ENCODE measurements around the gene METTL14. TPM values are rescaled to one million over a fixed set of nuclear protein-coding genes. Genes with fewer than 3 reads are reported as not detected.

The METTL14 gene
- total RNA-seq, 1 donor from 2014 or later: 28.1 TPM

DNA sequence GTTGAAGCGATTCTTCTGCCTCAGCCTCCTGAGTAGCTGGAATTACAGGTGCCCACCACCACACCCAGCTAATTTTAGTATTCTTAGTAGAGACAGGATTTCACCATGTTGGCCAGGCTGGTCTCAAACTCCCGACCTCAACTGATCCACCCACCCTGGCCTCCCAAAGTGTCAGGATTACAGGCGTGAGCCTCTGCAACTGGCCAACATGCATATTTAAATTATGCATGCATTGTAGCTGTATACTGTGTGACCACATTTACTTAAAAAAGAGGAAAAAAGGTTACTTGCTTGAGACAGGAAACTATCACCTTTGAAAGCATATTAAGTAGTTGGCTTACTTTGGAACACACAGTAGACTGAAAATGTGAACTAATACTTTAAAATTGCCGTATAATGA is 29.5 kb downstream of the METTL14 start:
- H3K27ac ChIP-seq (replicated peaks): no peak overlapping the region
- H3K9me3 ChIP-seq (replicated peaks): no peaks in the 10 kb centered on the region
- no peaks in the 10 kb centered on the region for H3K4me1 ChIP-seq
- intact Hi-C loops (cut with micrococcal nuclease): no loop called here
- H3K27me3 ChIP-seq (ENCODE audit: low read depth): no peaks in the 10 kb centered on the region
- DNase-seq: no peak
- TF ChIP-seq, protein P1, sequence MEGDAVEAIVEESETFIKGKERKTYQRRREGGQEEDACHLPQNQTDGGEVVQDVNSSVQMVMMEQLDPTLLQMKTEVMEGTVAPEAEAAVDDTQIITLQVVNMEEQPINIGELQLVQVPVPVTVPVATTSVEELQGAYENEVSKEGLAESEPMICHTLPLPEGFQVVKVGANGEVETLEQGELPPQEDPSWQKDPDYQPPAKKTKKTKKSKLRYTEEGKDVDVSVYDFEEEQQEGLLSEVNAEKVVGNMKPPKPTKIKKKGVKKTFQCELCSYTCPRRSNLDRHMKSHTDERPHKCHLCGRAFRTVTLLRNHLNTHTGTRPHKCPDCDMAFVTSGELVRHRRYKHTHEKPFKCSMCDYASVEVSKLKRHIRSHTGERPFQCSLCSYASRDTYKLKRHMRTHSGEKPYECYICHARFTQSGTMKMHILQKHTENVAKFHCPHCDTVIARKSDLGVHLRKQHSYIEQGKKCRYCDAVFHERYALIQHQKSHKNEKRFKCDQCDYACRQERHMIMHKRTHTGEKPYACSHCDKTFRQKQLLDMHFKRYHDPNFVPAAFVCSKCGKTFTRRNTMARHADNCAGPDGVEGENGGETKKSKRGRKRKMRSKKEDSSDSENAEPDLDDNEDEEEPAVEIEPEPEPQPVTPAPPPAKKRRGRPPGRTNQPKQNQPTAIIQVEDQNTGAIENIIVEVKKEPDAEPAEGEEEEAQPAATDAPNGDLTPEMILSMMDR (IDR thresholded peaks at IDR 0.05; ENCODE audit: borderline replicate concordance): no peak
- H3K36me3 ChIP-seq: peaks cover 42% of the 10 kb centered on the region
- no peak overlapping the region for H3K4me3 ChIP-seq

DNA sequence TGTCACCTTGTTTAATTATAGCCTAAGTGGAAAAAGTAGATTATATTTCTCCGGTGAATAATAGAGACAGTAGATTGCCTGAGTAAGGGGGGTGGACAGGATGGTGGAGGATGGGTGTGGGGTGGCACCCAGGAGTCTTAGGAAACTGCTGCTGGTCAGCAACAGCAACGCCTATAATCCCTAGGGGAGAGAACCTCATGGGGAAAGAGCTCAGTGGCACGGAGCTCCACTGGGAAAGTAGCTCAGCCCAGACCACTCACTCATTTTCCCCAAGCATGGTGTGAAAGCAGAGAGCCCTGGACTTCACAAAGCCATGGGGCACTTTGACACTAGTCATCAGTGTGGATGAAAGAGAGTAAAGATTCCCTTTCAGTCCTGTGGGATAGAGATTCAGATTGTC is 31.1 kb downstream of the METTL14 start:
- H3K36me3 ChIP-seq: peaks cover 33% of the 10 kb centered on the region
- intact Hi-C loops (cut with micrococcal nuclease): no loop called here

DNA sequence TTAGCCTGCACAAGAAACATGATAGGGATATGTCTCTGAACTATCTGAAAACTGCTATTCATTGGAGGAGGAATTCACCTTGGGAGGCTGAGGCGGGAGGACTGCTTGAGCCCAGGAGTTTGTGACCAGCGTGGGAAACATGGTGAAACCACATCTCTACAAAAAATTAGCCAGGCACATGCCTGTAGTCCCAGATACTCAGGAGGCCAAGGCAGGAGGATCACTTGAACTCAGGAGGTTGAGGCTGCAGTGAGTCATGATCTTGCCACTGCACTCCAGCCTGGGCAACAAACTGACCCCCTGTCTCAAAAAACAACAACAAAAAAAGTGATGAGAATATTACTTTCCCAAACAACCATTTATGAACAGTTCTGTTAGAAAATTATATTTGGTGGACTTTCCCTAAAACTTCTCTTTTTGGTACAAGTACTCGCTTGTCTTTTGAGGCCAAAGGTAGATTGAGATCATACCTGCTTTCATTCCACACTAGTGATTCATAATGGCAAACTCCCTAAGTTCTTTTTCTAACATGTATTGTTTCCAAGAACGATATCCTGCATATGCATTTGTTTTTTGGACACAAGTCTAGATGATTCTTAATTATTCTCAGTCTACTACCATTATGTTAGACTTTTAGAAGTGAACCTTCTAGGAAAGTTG is 33.4 kb downstream of the METTL14 start:
- Histone ChIP-seq H3K27ac (replicated peaks) (no peak overlapping the region), H3K4me1 (no peaks in the 10 kb centered on the region), H3K36me3 (peaks cover 41% of the 10 kb centered on the region), H3K9me3 (replicated peaks) (no peaks in the 10 kb centered on the region), H3K27me3 (ENCODE audit: low read depth) (no peaks in the 10 kb centered on the region), H3K4me3 (no peak overlapping the region)
- TF ChIP-seq, protein P1 (IDR thresholded peaks at IDR 0.05; ENCODE audit: borderline replicate concordance): no peak
- intact Hi-C loops (cut with micrococcal nuclease): no loop called here
- DNase-seq: no peak

More for the DNA sequence above, 31.1 kb downstream of the METTL14 start:
- Histone ChIP-seq H3K4me1 (no peaks in the 10 kb centered on the region), H3K27ac (replicated peaks) (no peak overlapping the region), H3K27me3 (ENCODE audit: low read depth) (no peaks in the 10 kb centered on the region), H3K4me3 (no peak overlapping the region), H3K9me3 (replicated peaks) (no peaks in the 10 kb centered on the region)
- TF ChIP-seq, protein P1 (IDR thresholded peaks at IDR 0.05; ENCODE audit: borderline replicate concordance): no peak
- no peak for DNase-seq

DNA sequence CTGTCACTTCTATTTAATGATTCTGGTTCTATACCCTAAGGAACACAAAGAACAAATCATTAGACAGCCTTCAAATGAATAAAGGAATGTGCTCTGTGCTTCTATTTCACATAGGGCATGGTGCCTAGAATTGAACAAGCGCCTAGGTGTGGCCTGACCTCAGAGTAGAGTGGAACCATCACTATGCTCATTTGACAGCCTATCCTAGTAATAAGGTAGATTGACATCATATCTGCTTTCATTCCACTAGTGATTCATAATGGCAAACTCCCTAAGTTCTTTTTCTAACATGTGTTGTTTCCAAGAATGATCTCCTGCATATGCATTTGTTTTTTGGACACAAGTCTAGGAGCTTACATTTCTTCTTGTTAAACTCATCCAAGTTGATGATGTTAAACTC is 36.6 kb downstream of the METTL14 start:
- Histone ChIP-seq H3K4me1 (no peaks in the 10 kb centered on the region), H3K27me3 (ENCODE audit: low read depth) (no peaks in the 10 kb centered on the region), H3K27ac (replicated peaks) (no peak overlapping the region), H3K9me3 (replicated peaks) (no peaks in the 10 kb centered on the region), H3K4me3 (no peak overlapping the region), H3K36me3 (peaks cover 64% of the 10 kb centered on the region)
- no peak for DNase-seq
- intact Hi-C loops (cut with micrococcal nuclease): no loop called here
- TF ChIP-seq, protein P1 (IDR thresholded peaks at IDR 0.05; ENCODE audit: borderline replicate concordance): no peak

DNA sequence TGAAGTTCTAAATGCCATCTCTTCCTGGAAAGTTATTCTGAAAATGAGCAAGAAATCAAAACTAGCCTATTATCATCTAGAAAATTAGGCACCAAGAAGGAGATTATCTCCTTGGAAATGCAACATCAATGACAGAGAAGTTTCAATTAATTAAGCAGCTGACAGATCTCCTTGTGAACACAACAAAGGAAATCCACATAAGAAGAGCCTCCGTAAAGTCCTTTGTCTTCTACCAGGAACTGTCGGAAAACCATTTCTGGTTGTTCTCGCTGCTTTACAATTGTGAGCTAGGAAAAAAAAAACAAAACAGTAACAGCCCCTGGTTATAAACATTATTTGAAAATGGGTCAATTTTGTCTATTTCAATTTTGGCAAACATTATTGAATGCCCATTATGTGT is 38.2 kb downstream of the METTL14 start:
- no peak for DNase-seq
- Histone ChIP-seq H3K27me3 (ENCODE audit: low read depth) (no peaks in the 10 kb centered on the region), H3K36me3 (peaks cover 79% of the 10 kb centered on the region), H3K27ac (replicated peaks) (no peak overlapping the region), H3K4me1 (no peaks in the 10 kb centered on the region), H3K9me3 (replicated peaks) (no peaks in the 10 kb centered on the region), H3K4me3 (no peak overlapping the region)
- TF ChIP-seq, protein P1 (IDR thresholded peaks at IDR 0.05; ENCODE audit: borderline replicate concordance): no peak
- intact Hi-C loops (cut with micrococcal nuclease): no loop called here
